GM15510 (cell line): ENCODE data around the gene COL9A3.

Experiments used
- POLR2A ChIP-seq: IDR thresholded peaks from 3 replicates; pipeline ENCODE4 v1.6.1; 2011; ENCODE audit warnings: borderline replicate concordance; ENCODE audit not compliant: insufficient read length; ENCODE audit errors: extremely low read depth

The COL9A3 gene

GRCh38 chr20:62860391-62860923 lies 43.6 kb downstream of the COL9A3 start:
- TF ChIP-seq POLR2A: no peak

- TF ChIP-seq POLR2A: no peak
These were observed 44.3 kb downstream of the COL9A3 start for GRCh38 chr20:62860924-62861691.

- peak; percentile 29 for TF ChIP-seq POLR2A
These were observed 45.0 kb downstream of the COL9A3 start, which contains the start of gene TCFL5 for GRCh38 chr20:62861726-62862336. Gene TCFL5, minus strand, starts transcription at chr20:62861822. Its CDS starts 152 bp downstream, at chr20:62861670.

- no peak for TF ChIP-seq POLR2A
These were observed 47.4 kb downstream of the COL9A3 start for GRCh38 chr20:62864207-62864606.

DNA sequence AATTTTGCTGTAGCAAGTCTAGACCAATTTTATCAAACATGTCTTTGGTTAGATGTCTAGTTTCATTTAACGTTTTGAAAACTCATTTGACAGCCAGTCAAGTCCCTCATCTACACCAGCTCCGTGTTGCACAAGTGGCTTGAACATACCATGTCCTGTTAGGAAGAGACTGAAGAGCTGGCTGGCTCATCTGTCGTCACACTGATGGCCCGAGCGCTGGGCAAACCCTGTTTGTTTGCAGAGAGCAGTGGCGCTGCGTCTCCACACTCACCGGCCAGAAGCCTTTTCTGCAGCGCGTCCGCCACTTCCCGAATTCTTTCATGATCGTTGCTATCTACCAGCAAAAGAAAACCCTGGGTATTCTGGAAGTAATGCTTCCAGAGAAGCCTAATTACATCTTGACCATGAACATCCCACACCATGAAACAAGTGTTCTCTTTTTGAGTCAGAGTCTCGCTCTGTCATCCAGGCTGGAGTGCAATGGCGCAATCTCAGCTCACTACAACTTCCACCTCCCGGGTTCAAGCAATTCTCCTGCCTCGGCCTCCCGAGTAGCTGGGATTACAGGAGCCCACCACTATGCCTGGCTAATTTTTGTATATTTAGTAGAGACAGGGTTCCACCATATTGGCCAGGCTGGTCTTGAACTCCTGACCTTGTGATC lies 55.5 kb downstream of the COL9A3 start:
- no peak for TF ChIP-seq POLR2A

DNA sequence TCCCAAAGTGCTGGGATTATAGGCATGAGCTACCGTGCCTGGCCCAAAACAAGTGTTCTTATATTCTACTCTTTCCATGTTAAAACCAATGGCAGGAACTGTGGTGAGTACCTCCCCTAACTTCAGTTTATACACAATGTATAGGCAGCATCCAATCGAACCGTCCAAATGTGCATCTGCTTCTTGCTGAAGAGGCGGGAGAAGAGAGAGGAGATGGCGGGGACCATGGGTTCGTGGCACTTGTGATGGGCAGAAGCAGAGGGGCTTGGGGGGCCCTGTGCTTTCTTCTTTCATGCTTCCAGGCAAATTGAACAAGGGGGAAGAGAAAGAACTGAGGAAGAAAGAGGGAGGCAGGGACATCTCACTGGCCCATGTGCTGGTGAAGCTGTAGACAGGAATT lies 56.0 kb downstream of the COL9A3 start:
- TF ChIP-seq POLR2A: no peak

DNA sequence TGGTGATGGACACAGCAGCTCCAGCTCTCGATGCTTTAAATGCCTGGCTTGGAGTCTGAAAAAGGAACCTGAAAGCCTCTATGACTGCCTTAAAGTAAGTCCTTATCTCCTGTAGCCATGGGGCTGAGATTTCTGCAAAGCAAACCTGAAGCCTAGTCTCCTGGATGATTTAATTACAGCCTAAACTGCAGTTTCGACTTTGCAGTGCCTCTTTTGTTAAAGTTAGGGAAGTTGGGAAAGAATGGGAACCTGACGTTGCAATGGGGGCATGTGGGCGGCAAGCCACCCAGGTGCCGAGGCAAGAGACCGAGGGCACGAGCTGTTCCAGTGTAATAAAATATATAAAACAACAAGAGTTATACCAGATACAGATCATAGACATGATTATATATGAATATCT lies 56.4 kb downstream of the COL9A3 start:
- no peak for TF ChIP-seq POLR2A

GRCh38 chr20:62874964-62875344 lies 58.1 kb downstream of the COL9A3 start:
- no peak for TF ChIP-seq POLR2A

- no peak for TF ChIP-seq POLR2A
These were observed 58.8 kb downstream of the COL9A3 start for GRCh38 chr20:62875419-62876361.

- TF ChIP-seq POLR2A: no peak
These were observed 59.7 kb downstream of the COL9A3 start for GRCh38 chr20:62876501-62876901.

DNA sequence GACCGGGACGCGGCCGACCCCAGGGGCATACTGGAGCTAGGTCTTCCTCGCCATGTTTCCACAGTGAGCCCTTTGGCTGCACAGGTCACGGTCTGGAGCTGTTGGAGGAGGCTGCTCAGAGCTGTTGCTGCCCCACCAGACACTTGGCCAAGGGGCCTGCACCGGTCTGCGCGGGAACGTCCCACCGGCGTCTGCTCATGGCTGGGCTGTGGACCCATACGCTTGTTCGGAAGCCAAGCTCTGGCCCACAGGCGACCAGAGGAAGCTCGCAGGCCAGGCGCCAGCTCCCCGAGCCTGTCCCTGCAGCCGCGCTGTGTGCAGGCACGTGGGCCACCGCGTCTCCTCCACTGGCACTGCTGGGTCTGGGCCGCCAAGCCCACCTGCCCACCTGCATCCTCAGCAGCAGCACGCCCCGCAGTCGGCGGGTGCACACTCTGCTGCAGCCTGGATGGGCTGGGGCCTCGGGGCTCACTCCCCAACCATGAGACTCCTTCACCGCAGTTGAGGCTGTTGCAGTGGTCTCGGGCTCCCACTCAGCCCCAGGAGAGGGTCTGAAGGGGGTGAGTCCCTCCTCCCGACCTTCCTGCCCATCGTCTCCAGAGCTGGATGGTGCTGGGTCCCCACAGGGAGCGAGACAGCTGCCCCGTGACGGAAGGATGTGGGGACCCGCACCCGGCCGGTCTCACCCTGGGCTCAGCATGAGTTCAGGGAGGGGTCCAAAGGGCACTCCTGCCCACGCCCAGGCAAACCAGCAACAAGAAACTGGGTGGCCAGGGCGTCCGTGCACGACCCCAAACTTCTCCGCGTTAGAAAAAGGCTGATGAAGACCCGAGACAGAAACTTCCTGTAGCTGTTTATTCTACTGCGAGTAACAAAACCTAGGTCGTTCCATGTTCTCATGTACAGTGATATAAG lies 60.3 kb downstream of the COL9A3 start:
- no peak for TF ChIP-seq POLR2A

GRCh38 chr20:62878244-62879038 lies 61.6 kb downstream of the COL9A3 start:
- TF ChIP-seq POLR2A: no peak

DNA sequence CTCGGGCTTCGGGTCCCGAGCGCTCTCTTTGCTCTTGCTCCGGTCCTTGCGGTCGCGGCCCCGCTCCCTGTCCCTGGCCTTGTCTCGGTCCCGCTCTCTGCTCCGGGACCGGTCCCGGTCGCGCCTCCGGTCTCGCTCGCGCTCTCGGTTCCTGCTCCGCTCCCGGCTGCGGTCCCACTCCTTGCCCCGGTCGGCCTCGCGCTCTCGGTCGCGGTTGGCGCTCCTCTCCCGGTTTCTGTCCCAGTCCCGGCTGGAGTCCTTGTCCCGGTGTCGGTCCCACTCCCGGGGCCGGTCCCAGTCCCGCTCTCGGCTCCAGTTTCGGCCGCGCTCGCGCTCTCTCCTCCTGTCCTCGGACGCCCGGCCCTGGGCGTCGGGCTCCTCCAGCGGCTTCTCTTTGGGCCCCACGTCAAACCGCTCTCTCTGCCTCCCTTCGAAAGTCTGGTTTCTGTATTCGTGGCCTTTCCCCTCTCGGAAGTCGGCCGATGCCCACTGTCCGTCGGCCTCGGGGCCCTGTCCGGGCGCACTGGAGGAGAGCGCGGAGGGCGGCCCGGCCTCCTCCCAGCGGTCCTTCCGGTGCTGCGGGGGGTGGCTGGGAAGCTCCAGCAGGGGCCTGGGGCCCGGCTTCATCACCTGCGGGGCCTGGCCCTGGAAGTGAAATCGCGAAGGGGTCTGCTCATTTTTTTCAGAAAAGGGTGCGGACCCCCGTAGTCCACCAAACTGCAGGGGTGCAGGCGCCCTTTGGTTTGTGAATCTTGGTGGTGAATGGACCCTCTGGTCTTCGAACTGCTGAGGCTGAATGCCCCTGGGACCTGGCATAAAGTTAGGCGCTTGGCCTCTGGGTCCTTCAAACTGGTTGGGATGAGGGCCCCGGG lies 62.7 kb downstream of the COL9A3 start:
- TF ChIP-seq POLR2A: no peak
